HepG2 (cell line): ENCODE results near the gene NBPF4. TPM values are rescaled to one million over a fixed set of nuclear protein-coding genes. Genes with fewer than 3 reads are reported as not detected.

ENCODE experiments used
- ETV6 ChIP-seq: sonication (generic); formaldehyde crosslinking; conservative IDR thresholded peaks from 2 replicates; pipeline ENCODE4 v1.4.0; 2020; ENCODE audit warnings: missing genetic modification reagents
- FOSL2 ChIP-seq: sonication (generic); formaldehyde crosslinking; IDR thresholded peaks from 2 replicates; pipeline ENCODE4 v1.4.0; 2020; ENCODE audit warnings: missing genetic modification reagents
- SAP130 ChIP-seq: IDR thresholded peaks from 2 replicates; pipeline ENCODE4 v1.6.1; 2016; ENCODE audit warnings: low read depth
- ZNF816 ChIP-seq: sonication (generic); formaldehyde crosslinking; IDR thresholded peaks from 2 replicates; pipeline ENCODE4 v1.8.0; 2022; ENCODE audit warnings: missing genetic modification reagents, mild to moderate bottlenecking, borderline replicate concordance
- polyA plus RNA-seq, 8 experiments: library from polyadenylated mRNA; depleted of rRNA in 3 of 8; stranded (reverse) in 7 of 8; unstranded in 1 of 8; fragments of >200 nt; fragmentation: Illumina TruSeq in 4 of 8; extraction: Trizol in 4 of 8; gene quantifications; 2 replicates each; pipeline versions ENCODE4 v1.2.1 to v1.2.3, GENCODE V29; 2011 to 2016; ENCODE audit warnings: low read depth in 4 of 8, missing spikeins in 1 of 8, mixed read lengths in 1 of 8; ENCODE audit not compliant: insufficient read depth in 1 of 8
- total RNA-seq, 5 experiments: library from RNA; depleted of rRNA; stranded (reverse); fragments of >200 nt; fragmentation: Illumina TruSeq; extraction: Trizol; gene quantifications; 2 replicates each; pipeline ENCODE4 v1.2.3, GENCODE V29; 2016; ENCODE audit warnings: low read depth in 1 of 5
- TF ChIP-seq, protein P1 (sequence below): sonication (generic); formaldehyde crosslinking; conservative IDR thresholded peaks from 2 replicates; pipeline ENCODE4 v1.8.1; 2023; ENCODE audit warnings: missing genetic modification reagents
- TF ChIP-seq, protein P2 (sequence below): sonication (generic); formaldehyde crosslinking; IDR thresholded peaks from 2 replicates; pipeline ENCODE4 v1.4.0; 2020; ENCODE audit warnings: missing genetic modification reagents, borderline replicate concordance
- TF ChIP-seq, protein P3 (sequence below): sonication (generic); formaldehyde crosslinking; IDR thresholded peaks from 2 replicates; pipeline ENCODE4 v1.4.0; 2020; ENCODE audit warnings: mild to moderate bottlenecking, missing genetic modification reagents

Gene NBPF4
- total and polyA plus RNA-seq, 2 of the 13 experiments (the other 11 are each of a cell fraction or from before 2014, with no cell fraction given): not detected

DNA sequence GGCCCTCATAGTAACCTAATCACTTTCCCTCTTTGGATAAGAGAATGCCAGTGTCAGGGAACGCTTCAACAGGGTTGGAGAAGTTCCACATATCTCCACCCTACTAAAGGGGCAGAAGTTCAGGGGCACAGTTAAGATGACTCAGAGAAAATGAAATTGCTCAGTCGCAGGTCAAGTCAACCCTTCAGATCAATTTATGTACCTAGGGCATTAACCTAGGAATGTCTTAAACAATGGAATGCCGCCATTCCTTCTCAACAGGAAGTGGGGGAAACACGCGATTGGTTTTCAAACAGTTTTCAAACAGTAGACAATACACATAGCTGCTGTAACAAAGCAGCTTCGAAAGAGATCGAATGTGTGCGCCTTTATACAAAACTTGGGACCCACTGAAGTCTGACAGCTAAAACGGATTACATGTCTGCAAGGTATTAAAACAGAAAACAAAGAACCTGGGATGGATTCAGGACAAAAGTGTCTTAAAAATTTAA is 44.6 kb downstream of the NBPF4 start (continued):
- TF ChIP-seq, protein P1, sequence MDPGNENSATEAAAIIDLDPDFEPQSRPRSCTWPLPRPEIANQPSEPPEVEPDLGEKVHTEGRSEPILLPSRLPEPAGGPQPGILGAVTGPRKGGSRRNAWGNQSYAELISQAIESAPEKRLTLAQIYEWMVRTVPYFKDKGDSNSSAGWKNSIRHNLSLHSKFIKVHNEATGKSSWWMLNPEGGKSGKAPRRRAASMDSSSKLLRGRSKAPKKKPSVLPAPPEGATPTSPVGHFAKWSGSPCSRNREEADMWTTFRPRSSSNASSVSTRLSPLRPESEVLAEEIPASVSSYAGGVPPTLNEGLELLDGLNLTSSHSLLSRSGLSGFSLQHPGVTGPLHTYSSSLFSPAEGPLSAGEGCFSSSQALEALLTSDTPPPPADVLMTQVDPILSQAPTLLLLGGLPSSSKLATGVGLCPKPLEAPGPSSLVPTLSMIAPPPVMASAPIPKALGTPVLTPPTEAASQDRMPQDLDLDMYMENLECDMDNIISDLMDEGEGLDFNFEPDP (CRISPR knock-in tag): no peak
- TF ChIP-seq ETV6 (CRISPR knock-in tag) (no peak), ZNF816 (no peak), SAP130 (CRISPR knock-in tag) (0 out of 2 replicates have a peak, but pooled peaks have one; percentile 5), FOSL2 (CRISPR knock-in tag) (peak; percentile 45)
- TF ChIP-seq, protein P2, sequence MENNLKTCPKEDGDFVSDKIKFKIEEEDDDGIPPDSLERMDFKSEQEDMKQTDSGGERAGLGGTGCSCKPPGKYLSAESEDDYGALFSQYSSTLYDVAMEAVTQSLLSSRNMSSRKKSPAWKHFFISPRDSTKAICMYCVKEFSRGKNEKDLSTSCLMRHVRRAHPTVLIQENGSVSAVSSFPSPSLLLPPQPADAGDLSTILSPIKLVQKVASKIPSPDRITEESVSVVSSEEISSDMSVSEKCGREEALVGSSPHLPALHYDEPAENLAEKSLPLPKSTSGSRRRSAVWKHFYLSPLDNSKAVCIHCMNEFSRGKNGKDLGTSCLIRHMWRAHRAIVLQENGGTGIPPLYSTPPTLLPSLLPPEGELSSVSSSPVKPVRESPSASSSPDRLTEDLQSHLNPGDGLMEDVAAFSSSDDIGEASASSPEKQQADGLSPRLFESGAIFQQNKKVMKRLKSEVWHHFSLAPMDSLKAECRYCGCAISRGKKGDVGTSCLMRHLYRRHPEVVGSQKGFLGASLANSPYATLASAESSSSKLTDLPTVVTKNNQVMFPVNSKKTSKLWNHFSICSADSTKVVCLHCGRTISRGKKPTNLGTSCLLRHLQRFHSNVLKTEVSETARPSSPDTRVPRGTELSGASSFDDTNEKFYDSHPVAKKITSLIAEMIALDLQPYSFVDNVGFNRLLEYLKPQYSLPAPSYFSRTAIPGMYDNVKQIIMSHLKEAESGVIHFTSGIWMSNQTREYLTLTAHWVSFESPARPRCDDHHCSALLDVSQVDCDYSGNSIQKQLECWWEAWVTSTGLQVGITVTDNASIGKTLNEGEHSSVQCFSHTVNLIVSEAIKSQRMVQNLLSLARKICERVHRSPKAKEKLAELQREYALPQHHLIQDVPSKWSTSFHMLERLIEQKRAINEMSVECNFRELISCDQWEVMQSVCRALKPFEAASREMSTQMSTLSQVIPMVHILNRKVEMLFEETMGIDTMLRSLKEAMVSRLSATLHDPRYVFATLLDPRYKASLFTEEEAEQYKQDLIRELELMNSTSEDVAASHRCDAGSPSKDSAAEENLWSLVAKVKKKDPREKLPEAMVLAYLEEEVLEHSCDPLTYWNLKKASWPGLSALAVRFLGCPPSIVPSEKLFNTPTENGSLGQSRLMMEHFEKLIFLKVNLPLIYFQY (CRISPR knock-in tag): no peak
- TF ChIP-seq, protein P3, sequence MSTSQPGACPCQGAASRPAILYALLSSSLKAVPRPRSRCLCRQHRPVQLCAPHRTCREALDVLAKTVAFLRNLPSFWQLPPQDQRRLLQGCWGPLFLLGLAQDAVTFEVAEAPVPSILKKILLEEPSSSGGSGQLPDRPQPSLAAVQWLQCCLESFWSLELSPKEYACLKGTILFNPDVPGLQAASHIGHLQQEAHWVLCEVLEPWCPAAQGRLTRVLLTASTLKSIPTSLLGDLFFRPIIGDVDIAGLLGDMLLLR (CRISPR knock-in tag): no peak
